HK-2 (cell line): ENCODE measurements around the gene SAMD10.
A peak's percentile ranks its signal among the peaks of the same experiment; 100 is the strongest.
"Not testable (repeated sequence)": the region's sequence is repeated elsewhere in the genome, so short reads cannot be mapped to it uniquely, and the experiment has no call there.

Source experiments
- DNase-seq: peaks from one replicate; pipeline ENCODE4 v3.0.0-alpha.2; 2018; ENCODE audit not compliant: unreplicated experiment

The SAMD10 gene

GRCh38 chr20:63979557-63980316 is at the start of gene SAMD10:
TSS of gene SAMD10 (minus strand) at chr20:63979642. CDS start at chr20:63979467, 175 bp downstream.
- DNase-seq: peak; percentile 77

- no peak for DNase-seq
Observed at GRCh38 chr20:64027981-64028685, 48.7 kb upstream of the SAMD10 start.

GRCh38 chr20:64025826-64026412 is 46.5 kb upstream of the SAMD10 start:
- no peak for DNase-seq

GRCh38 chr20:64025101-64025825 is 45.8 kb upstream of the SAMD10 start:
- DNase-seq: no peak

- no peak for DNase-seq
Observed at GRCh38 chr20:64024141-64024990, 44.9 kb upstream of the SAMD10 start.

- no peak for DNase-seq
Observed at GRCh38 chr20:64023361-64024140, 44.1 kb upstream of the SAMD10 start.

GRCh38 chr20:64022671-64023360 is 43.4 kb upstream of the SAMD10 start:
- DNase-seq: no peak

- DNase-seq: no peak
Observed at GRCh38 chr20:64021124-64021975, 41.9 kb upstream of the SAMD10 start.

- no peak for DNase-seq
Observed at GRCh38 chr20:64015635-64016034, 36.2 kb upstream of the SAMD10 start.

GRCh38 chr20:64012385-64013154 is 33.1 kb upstream of the SAMD10 start:
- DNase-seq: not testable (repeated sequence)

GRCh38 chr20:64011366-64011779 is 31.9 kb upstream of the SAMD10 start:
- no peak for DNase-seq

- no peak for DNase-seq
Observed at GRCh38 chr20:64010711-64011237, 31.3 kb upstream of the SAMD10 start.

- no peak for DNase-seq
Observed at GRCh38 chr20:64009811-64010387, 30.5 kb upstream of the SAMD10 start.

- no peak for DNase-seq
Observed at GRCh38 chr20:64006902-64007301, 27.5 kb upstream of the SAMD10 start.

- DNase-seq: no peak
Observed at GRCh38 chr20:64006490-64006889, 27.0 kb upstream of the SAMD10 start.

GRCh38 chr20:64005394-64005793 is 26.0 kb upstream of the SAMD10 start:
- DNase-seq: no peak

- DNase-seq: no peak
Observed at GRCh38 chr20:64003960-64004725, 24.7 kb upstream of the SAMD10 start.
